K562 (cell line): ENCODE measurements around the gene C2. TPM values are rescaled to one million over a fixed set of nuclear protein-coding genes. Genes with fewer than 3 reads are reported as not detected.
A peak's percentile ranks its signal among the peaks of the same experiment; 100 is the strongest.

Source experiments
- ATAC-seq: fragments of 200-7000 bp; cut with Tn5 transposase; 3 replicates; pipeline ENCODE4 v1.9.1; 2020; ENCODE audit warnings: moderate library complexity
- BruUV-seq: library from RNA; stranded (reverse); fragments of 400-500 nt; replicated peaks from 2 replicates; lab custom pipeline; 2021; lab: Mats Ljungman, UMichigan
- CTCF ChIA-PET: fragments of 300-600 bp; formaldehyde crosslinking; extraction: SDS; loops from one replicate; lab custom pipeline; 2021; ENCODE audit warnings: low intra/inter-chr PET ratio; lab: Yijun Ruan, JAX
- POLR2A ChIA-PET: fragments of 300-600, 350-650 bp; sonication (Branson Sonifier 250); formaldehyde crosslinking; extraction: SDS; loops from one replicate; lab custom pipeline; 2021; ENCODE audit warnings: antibody characterized with exemption, inconsistent platforms; lab: Yijun Ruan, JAX
- DNase-seq, 4 experiments: peaks; one replicate each; pipeline versions ENCODE4 v3.0.0 to v3.0.0-alpha.2; 2011 to 2018; ENCODE audit warnings: low spot score in 3 of 4, mixed read lengths in 3 of 4; ENCODE audit errors: extremely low read depth in 1 of 4
- FAIRE-seq: peaks from 2 replicates; lab custom pipeline; 2011; peaks lifted over from hg19 to GRCh38; lab: Jason Lieb, UNC
- H2AFZ ChIP-seq: 2 replicates; pipeline ENCODE4 v1.6.0; 2011; ENCODE audit warnings: low read depth, low read length, control low read depth, inconsistent platforms
- H3K27ac ChIP-seq: fragments of 200-600 bp; 3 replicates; pipeline ENCODE4 v1.8.0; 2011; ENCODE audit warnings: low read depth, mild to moderate bottlenecking, control low read depth, inconsistent platforms, low read length, moderate library complexity, mixed read lengths; ENCODE audit errors: extremely low read depth
- H3K27me3 ChIP-seq, 2 experiments: fragments of 300-600 bp in 1 of 2; 2 replicates in 1 of 2; 3 replicates in 1 of 2; pipeline versions ENCODE4 v1.6.0 to v1.8.0; 2011; ENCODE audit warnings: inconsistent platforms in 2 of 2, low read length in 2 of 2, mild to moderate bottlenecking in 1 of 2, mixed read lengths in 1 of 2, moderate library complexity in 1 of 2; ENCODE audit not compliant: control insufficient read depth in 2 of 2, insufficient read depth in 2 of 2
- H3K36me3 ChIP-seq: fragments of 300-600 bp; 3 replicates; pipeline ENCODE4 v1.8.0; 2011; ENCODE audit warnings: mild to moderate bottlenecking, low read length, inconsistent platforms; ENCODE audit not compliant: control insufficient read depth, insufficient read depth
- H3K4me1 ChIP-seq, 2 experiments: fragments of 200-600 bp in 1 of 2; replicated peaks in 1 of 2; 2 replicates in 1 of 2; 3 replicates in 1 of 2; pipeline versions ENCODE4 v1.5.1 to v1.8.0; 2011; ENCODE audit warnings: inconsistent platforms in 2 of 2, low read length in 2 of 2, mild to moderate bottlenecking in 1 of 2, mixed read lengths in 1 of 2, moderate library complexity in 1 of 2; ENCODE audit not compliant: control insufficient read depth in 2 of 2, insufficient read depth in 2 of 2
- H3K4me2 ChIP-seq: 2 replicates; pipeline ENCODE4 v1.6.1; 2011; ENCODE audit warnings: low read length, control low read depth, inconsistent platforms, mixed read lengths; ENCODE audit not compliant: insufficient read depth
- H3K4me3 ChIP-seq: fragments of 200-600 bp; sonication (generic), shearing (Covaris generic); 2 replicates; pipeline ENCODE4 v1.5.1; 2016; ENCODE audit warnings: control low read depth, inconsistent platforms
- H3K79me2 ChIP-seq: fragments of 200-600 bp; 3 replicates; pipeline ENCODE4 v1.8.0; 2011; ENCODE audit warnings: low read length, inconsistent platforms; ENCODE audit not compliant: control insufficient read depth, insufficient read depth
- H3K9ac ChIP-seq, 2 experiments: 2 replicates each; pipeline versions ENCODE4 v1.6.0 to v1.6.1; 2011; ENCODE audit warnings: low read depth in 2 of 2, low read length in 2 of 2, control low read depth in 1 of 2, inconsistent platforms in 1 of 2, mild to moderate bottlenecking in 1 of 2, mixed read lengths in 1 of 2; ENCODE audit not compliant: insufficient read depth in 1 of 2
- H3K9me1 ChIP-seq: one replicate; pipeline ENCODE4 v1.6.0; 2011; ENCODE audit warnings: inconsistent platforms, mild to moderate bottlenecking, low read length, moderate library complexity; ENCODE audit not compliant: control insufficient read depth, insufficient read depth
- H3K9me3 ChIP-seq: replicated peaks from 2 replicates; pipeline ENCODE4 v1.5.1; 2011; ENCODE audit warnings: low read depth, low read length, inconsistent platforms; ENCODE audit not compliant: control insufficient read depth, insufficient read depth
- H4K20me1 ChIP-seq: replicated peaks from 2 replicates; pipeline ENCODE4 v1.6.1; 2011; ENCODE audit warnings: low read length, inconsistent platforms, mixed read lengths; ENCODE audit not compliant: control insufficient read depth, insufficient read depth
- ARNT ChIP-seq, 2 experiments: fragments of 450-650 bp; IDR thresholded peaks; 2 replicates each; pipeline ENCODE4 v1.6.1; 2016; ENCODE audit warnings: mild to moderate bottlenecking in 1 of 2
- CCNT2 ChIP-seq: IDR thresholded peaks from 2 replicates; pipeline ENCODE4 v1.6.1; 2011; ENCODE audit warnings: borderline replicate concordance, low read depth, mild to moderate bottlenecking, moderate library complexity, mixed read lengths, low read length; ENCODE audit not compliant: insufficient read length; ENCODE audit errors: extremely low read depth
- DPF2 ChIP-seq: fragments of 450-650 bp; IDR thresholded peaks from 2 replicates; pipeline ENCODE4 v1.6.1; 2016
- EGR1 ChIP-seq: fragments of 450-650 bp; conservative IDR thresholded peaks from 2 replicates; pipeline ENCODE4 v1.6.1; 2017; ENCODE audit warnings: mild to moderate bottlenecking
- HDAC6 ChIP-seq: IDR thresholded peaks from 2 replicates; pipeline ENCODE4 v1.6.1; 2012; ENCODE audit warnings: low read depth, mild to moderate bottlenecking, control low read depth, inconsistent platforms, low read length, moderate library complexity
- HNRNPL ChIP-seq: fragments of 200-400 bp; formaldehyde crosslinking; IDR thresholded peaks from 2 replicates; pipeline ENCODE4 v1.6.1; 2017; ENCODE audit warnings: low read depth, mild to moderate bottlenecking, low read length
- IRF9 ChIP-seq: fragments of 450-650 bp; IDR thresholded peaks from 2 replicates; pipeline ENCODE4 v1.6.1; 2016; ENCODE audit warnings: missing biosample characterization, missing genetic modification characterization
- KLF16 ChIP-seq: IDR thresholded peaks from 2 replicates; pipeline ENCODE4 v1.6.1; 2016; ENCODE audit warnings: antibody characterized with exemption
- MBD2 ChIP-seq: sonication (generic); IDR thresholded peaks from 2 replicates; pipeline ENCODE4 v1.6.1; 2016; ENCODE audit warnings: low read depth, borderline replicate concordance
- NCOR1 ChIP-seq: fragments of 450-650 bp; IDR thresholded peaks from 2 replicates; pipeline ENCODE4 v1.6.1; 2016; ENCODE audit warnings: mild to moderate bottlenecking, moderate library complexity
- NFIX ChIP-seq: fragments of 250-450 bp; sonication (Bioruptor Pico); IDR thresholded peaks from 2 replicates; pipeline ENCODE4 v1.4.0; 2020; ENCODE audit warnings: low read depth, mild to moderate bottlenecking, moderate library complexity
- RAD51 ChIP-seq: fragments of 450-650 bp; IDR thresholded peaks from 2 replicates; pipeline ENCODE4 v1.7.1; 2016; ENCODE audit warnings: low read depth, mild to moderate bottlenecking, borderline replicate concordance
- RBFOX2 ChIP-seq: fragments of 200-400 bp; formaldehyde crosslinking; IDR thresholded peaks from 2 replicates; pipeline ENCODE4 v1.6.1; 2017; ENCODE audit warnings: low read depth, mild to moderate bottlenecking, low read length, moderate library complexity
- SMARCE1 ChIP-seq: fragments of 450-650 bp; IDR thresholded peaks from 2 replicates; pipeline ENCODE4 v1.7.1; 2016; ENCODE audit warnings: mild to moderate bottlenecking
- ZKSCAN1 ChIP-seq: fragments of 150-350 bp; IDR thresholded peaks from 2 replicates; pipeline ENCODE4 v1.6.1; 2016; ENCODE audit warnings: low read depth, low read length
- ZNF124 ChIP-seq: sonication (generic); formaldehyde crosslinking; IDR thresholded peaks from 2 replicates; pipeline ENCODE4 v1.8.1; 2022; ENCODE audit warnings: missing genetic modification reagents
- ZNF143 ChIP-seq: sonication (generic); formaldehyde crosslinking; IDR thresholded peaks from 2 replicates; pipeline ENCODE4 v1.9.0; 2022; ENCODE audit warnings: mild to moderate bottlenecking, missing genetic modification reagents
- ZNF253 ChIP-seq: fragments of 250-450 bp; sonication (Bioruptor Pico); conservative IDR thresholded peaks from 2 replicates; pipeline ENCODE4 v1.6.1; 2021; ENCODE audit warnings: mild to moderate bottlenecking
- ZNF280B ChIP-seq: fragments of 250-450 bp; sonication (Bioruptor Pico); IDR thresholded peaks from 2 replicates; pipeline ENCODE4 v1.5.1; 2021; ENCODE audit warnings: mild to moderate bottlenecking
- ZNF41 ChIP-seq: fragments of 250-450 bp; sonication (Bioruptor Pico); conservative IDR thresholded peaks from 2 replicates; pipeline ENCODE4 v1.4.0; 2020; ENCODE audit warnings: mild to moderate bottlenecking
- WGBS: fragments of 100-300 bp; shearing (Covaris generic); methylation state at CpG from one replicate; pipeline ENCODE4 v1.1.6; 2016; ENCODE audit warnings: low coverage, mixed read lengths; ENCODE audit not compliant: insufficient coverage; ENCODE audit errors: missing lambda C conversion rate; 5-methylcytosine and 5-hydroxymethylcytosine counted together
- in situ Hi-C: fragments of 300-500 bp; cut with MboI; formaldehyde crosslinking; loops from 4 replicates; pipeline ENCODE4 v1.15.0; 2018; ENCODE audit warnings: inconsistent platforms, mixed read lengths
- intact Hi-C: fragments of 100-400 bp; cut with micrococcal nuclease; formaldehyde crosslinking; loops from 2 replicates; pipeline ENCODE4 v1.14.2; 2022
- polyA plus RNA-seq, 8 experiments: library from polyadenylated mRNA; depleted of rRNA in 4 of 8; stranded (reverse) in 5 of 8; unstranded in 3 of 8; fragments of >200 nt; fragmentation: Nextera tagmentation in 2 of 8; fragmentation: Illumina TruSeq in 1 of 8; extraction: Ambion mirVana in 2 of 8; extraction: Trizol in 1 of 8; gene quantifications; 2 replicates each; pipeline versions ENCODE4 v1.2.1 to v1.2.3, GENCODE V29; 2011 to 2014; ENCODE audit warnings: inconsistent platforms in 1 of 8, missing spikeins in 1 of 8
- total RNA-seq, 7 experiments: library from RNA; depleted of rRNA in 6 of 7; stranded (reverse); fragments of >200 nt in 6 of 7; fragmentation: Illumina TruSeq in 2 of 7; extraction: Trizol in 2 of 7; gene quantifications; 2 replicates each; pipeline versions ENCODE4 v1.2.1 to v1.2.3, GENCODE V29; 2011 to 2021; ENCODE audit warnings: low replicate concordance in 1 of 7

C2 gene
- total and polyA plus RNA-seq, 9 of the 15 experiments (the other 6 are each of a cell fraction or from before 2014, with no cell fraction given) = 0.05 to 1.1 (median 0.39) TPM; not detected in 1

DNA sequence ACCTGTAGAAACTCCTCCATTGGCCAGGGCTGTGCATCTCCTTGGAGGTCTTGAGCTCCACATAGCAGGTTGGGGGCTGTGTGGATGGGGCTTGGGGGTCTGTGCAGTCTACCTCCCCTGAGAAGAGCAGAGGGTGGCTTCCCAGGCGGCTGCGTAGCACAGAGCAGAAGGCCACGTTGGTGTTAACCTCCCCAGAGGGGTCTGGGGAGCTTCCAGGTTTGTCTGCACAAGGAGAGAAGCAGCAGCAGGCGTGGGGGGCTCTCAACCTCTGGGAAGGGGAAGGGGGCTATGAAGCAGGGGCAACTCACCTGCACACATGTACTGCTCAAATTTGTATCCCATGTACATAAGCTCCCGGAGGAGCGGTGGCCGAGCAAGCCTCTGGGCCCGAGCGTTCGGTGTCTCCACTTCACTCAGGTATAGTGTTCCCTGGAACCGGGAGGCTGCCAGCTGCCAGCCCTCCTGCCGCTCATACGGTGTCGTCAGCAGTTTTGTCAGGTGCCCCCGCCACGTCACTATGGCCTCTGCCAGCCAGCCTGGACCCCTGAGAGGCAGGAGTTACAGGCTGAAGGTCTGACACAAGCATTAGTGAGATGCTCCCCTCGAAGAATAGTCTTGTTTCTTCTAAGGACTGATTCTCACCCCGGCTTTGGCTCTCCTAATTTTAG is 43.2 kb downstream of the C2 start (continued):
- no peak for TF ChIP-seq ZNF143 (CRISPR knock-in tag)
- TF ChIP-seq ZKSCAN1 = no peak
- no peak for TF ChIP-seq ZNF124 (CRISPR knock-in tag)
- peak; percentile 67 for TF ChIP-seq RBFOX2
- TF ChIP-seq ARNT (IDR thresholded peaks at IDR 0.05) = no peak
- no peak for TF ChIP-seq HDAC6
- no peak for TF ChIP-seq RAD51
- TF ChIP-seq ZNF253 (CRISPR knock-in tag) = no peak
- no peak for TF ChIP-seq KLF16
- no peak for TF ChIP-seq SMARCE1
- TF ChIP-seq, all 486 proteins: peak for 8

DNA sequence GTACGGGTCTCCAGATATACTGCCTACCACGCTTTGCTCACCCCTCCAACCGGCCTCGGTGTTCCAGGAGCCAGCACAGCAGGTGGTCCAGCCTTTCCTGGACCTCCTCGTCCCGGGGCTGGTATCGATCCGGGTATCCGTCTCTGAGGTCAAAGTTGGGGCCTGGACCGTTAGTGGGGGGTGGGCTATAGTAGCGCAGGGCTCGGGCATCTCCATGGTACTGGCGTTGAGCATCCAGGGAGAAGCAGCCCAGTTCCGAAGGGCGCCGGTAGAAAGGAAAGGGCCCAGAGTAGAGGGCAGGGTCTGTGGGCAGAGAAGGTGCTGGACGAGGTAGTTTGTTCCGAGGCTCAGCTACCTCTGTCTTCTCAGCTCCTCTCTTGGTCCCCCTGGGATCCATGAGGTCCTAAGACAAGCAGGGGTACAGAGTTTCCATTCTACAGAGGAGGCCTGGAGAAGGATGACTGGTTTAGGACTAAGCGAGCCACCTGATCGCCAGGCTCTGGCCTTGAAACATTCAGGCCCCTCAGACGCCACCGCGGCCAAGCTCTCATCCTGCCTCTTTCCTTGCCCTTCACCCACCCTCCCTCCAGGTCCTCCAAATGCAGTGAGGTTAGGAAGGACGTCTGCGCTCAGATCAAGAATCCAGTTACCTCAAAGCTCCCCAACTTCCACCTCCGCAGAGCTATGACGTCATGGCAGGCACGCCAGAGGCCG is 43.9 kb downstream of the C2 start:
- ChIA-PET CTCF (no interaction called here), POLR2A (interaction anchor here (0.6 to 5.8 kb wide), 12 partner anchors 8 to 422 kb away, joined by 3 to 74 read pairs (median 5); partner anchors contain the start of genes CFB, FKBPL, NELFE and SKIC2)
- WGBS = 47% methylated on average over 29 of the region's 29 CpGs
- Histone ChIP-seq H2AFZ (peak overlapping the region; percentile 93), H3K4me3 (peak overlapping the region; percentile 56), H3K9ac (peak overlapping the region; percentile 90 to 96), H3K9me3 (no peaks in the 10 kb centered on the region), H3K4me2 (peak overlapping the region; percentile 99), H3K27me3 (no peaks in the 10 kb centered on the region), H3K9me1 (no peaks in the 10 kb centered on the region), H3K36me3 (peaks cover 56% of the 10 kb centered on the region), H3K79me2 (peaks cover 48% of the 10 kb centered on the region), H4K20me1 (no peaks in the 10 kb centered on the region), H3K27ac (peak overlapping the region; percentile 84), H3K4me1 (peaks cover 56 to 61% of the 10 kb centered on the region in 2 experiments; a peak in 4 of 5 replicates)
- TSS peak; percentile 84 for BruUV-seq
- FAIRE-seq = no peak
- in situ Hi-C loops = loop anchor here (5.0 kb wide), 1 partner anchor 46 kb away; no protein-coding TSS in a partner anchor
- ATAC-seq = peak; percentile 1
- intact Hi-C loops = loop anchor here (10.0 kb wide), 1 partner anchor 237 kb away; the partner anchor contains the start of gene CLIC1
- peak in 1 of 4 experiments; percentile 42 for DNase-seq
- no peak; the same call in 1 of the 2 replicates for TF ChIP-seq IRF9
- TF ChIP-seq HNRNPL = no peak
- TF ChIP-seq CCNT2 = no peak
- TF ChIP-seq EGR1 = peak; percentile 94; the same call in 1 of the 2 replicates
- peak; percentile 82 for TF ChIP-seq ZNF41 (CRISPR knock-in tag)
- no peak for TF ChIP-seq ZNF280B
- TF ChIP-seq DPF2 = peak; percentile 80; the same call in 1 of the 2 replicates
- peak; percentile 48; the same call in 1 of the 2 replicates for TF ChIP-seq MBD2
- 0 out of 2 replicates have a peak, but pooled peaks have one; percentile 14 for TF ChIP-seq NCOR1
- TF ChIP-seq NFIX = peak; percentile 59; the same call in 1 of the 2 replicates
